ENCODE measurements around the gene DDR1. TPM values are rescaled to one million over a fixed set of nuclear protein-coding genes. Genes with fewer than 3 reads are reported as not detected.
A peak's percentile ranks its signal among the peaks of the same experiment; 100 is the strongest.
"Not testable (repeated sequence)": the region's sequence is repeated elsewhere in the genome, so short reads cannot be mapped to it uniquely, and the experiment has no call there.

Gene DDR1
- total RNA-seq, 4 donors from 2014 or later, result 36.7 to 60.1 (median 39.8) TPM

DNA sequence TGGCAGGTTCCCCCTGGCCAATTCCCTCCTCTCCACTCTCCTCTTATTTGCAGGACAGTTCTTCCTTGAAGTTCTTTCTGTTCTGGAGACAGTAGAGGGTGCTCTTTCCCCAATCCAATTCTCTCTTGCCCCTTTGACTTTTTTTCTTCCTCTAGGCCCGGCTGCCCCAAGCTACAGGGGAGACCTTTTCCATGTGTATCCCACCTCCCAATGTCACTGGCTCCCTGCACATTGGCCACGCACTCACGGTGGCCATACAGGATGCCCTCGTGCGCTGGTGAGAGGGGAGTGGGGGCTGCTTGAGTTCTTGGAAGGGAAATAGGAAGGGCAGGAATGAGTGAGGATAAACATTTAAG is 31.2 kb downstream of the DDR1 start:
- peak in 1 of 2 donors; percentile 46 for DNase-seq (ENCODE audit: low spot score in 2 of 2)
- Histone ChIP-seq H3K9me3 (no peaks in the 10 kb centered on the region), H3K27me3 (no peaks in the 10 kb centered on the region), H3K36me3 (peaks cover 0 to 67% (median 7%) of the 10 kb centered on the region in 3 donors), H3K4me1 (peaks cover 0 to 34% (median 12%) of the 10 kb centered on the region in 4 donors), H3K4me3 (no peak overlapping the region), H3K27ac (peak overlapping the region; percentile 81 to 97 (median 92))
- TF ChIP-seq EP300 (IDR thresholded peaks at IDR 0.05), result no peak
- TF ChIP-seq, protein P1, sequence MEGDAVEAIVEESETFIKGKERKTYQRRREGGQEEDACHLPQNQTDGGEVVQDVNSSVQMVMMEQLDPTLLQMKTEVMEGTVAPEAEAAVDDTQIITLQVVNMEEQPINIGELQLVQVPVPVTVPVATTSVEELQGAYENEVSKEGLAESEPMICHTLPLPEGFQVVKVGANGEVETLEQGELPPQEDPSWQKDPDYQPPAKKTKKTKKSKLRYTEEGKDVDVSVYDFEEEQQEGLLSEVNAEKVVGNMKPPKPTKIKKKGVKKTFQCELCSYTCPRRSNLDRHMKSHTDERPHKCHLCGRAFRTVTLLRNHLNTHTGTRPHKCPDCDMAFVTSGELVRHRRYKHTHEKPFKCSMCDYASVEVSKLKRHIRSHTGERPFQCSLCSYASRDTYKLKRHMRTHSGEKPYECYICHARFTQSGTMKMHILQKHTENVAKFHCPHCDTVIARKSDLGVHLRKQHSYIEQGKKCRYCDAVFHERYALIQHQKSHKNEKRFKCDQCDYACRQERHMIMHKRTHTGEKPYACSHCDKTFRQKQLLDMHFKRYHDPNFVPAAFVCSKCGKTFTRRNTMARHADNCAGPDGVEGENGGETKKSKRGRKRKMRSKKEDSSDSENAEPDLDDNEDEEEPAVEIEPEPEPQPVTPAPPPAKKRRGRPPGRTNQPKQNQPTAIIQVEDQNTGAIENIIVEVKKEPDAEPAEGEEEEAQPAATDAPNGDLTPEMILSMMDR (IDR thresholded peaks at IDR 0.05), result peak; percentile 49 to 78 (median 55)
- 10 to 14% methylated on average over 5 of the region's 5 CpGs for WGBS, 2 donors

GRCh38 chr6:30917041-30917440 is 32.7 kb downstream of the DDR1 start:
- WGBS, 2 donors, result 87 to 88% methylated on average over 7 of the region's 7 CpGs
- TF ChIP-seq POLR2A (IDR thresholded peaks at IDR 0.05), result no peak
- TF ChIP-seq EP300 (IDR thresholded peaks at IDR 0.05), result no peak
- TF ChIP-seq, protein P1 (IDR thresholded peaks at IDR 0.05), result no peak
- peaks cover 0 to 67% (median 21%) of the 10 kb centered on the region in 3 donors for H3K36me3 ChIP-seq
- no peak overlapping the region for H3K27ac ChIP-seq
- no peak overlapping the region for H3K4me3 ChIP-seq
- no peaks in the 10 kb centered on the region for H3K9me3 ChIP-seq
- H3K27me3 ChIP-seq, result no peaks in the 10 kb centered on the region
- DNase-seq (ENCODE audit: low spot score in 2 of 2), result no peak
- peaks cover 0 to 34% (median 12%) of the 10 kb centered on the region in 4 donors for H3K4me1 ChIP-seq

GRCh38 chr6:30917487-30917886 is 33.2 kb downstream of the DDR1 start:
- peaks cover 0 to 67% (median 21%) of the 10 kb centered on the region in 3 donors for H3K36me3 ChIP-seq

GRCh38 chr6:30918670-30919069 is 34.4 kb downstream of the DDR1 start:
- no peaks in the 10 kb centered on the region for H3K27me3 ChIP-seq
- DNase-seq (ENCODE audit: low spot score in 2 of 2), result no peak
- WGBS, 2 donors, result 92 to 94% methylated on average over 8 of the region's 8 CpGs
- no peak overlapping the region for H3K4me3 ChIP-seq
- no peaks in the 10 kb centered on the region for H3K9me3 ChIP-seq
- H3K27ac ChIP-seq, result no peak overlapping the region
- TF ChIP-seq POLR2A (IDR thresholded peaks at IDR 0.05) (no peak), EP300 (IDR thresholded peaks at IDR 0.05) (no peak)
- TF ChIP-seq, protein P1 (IDR thresholded peaks at IDR 0.05), result no peak
- peaks cover 0 to 73% (median 21%) of the 10 kb centered on the region in 3 donors for H3K36me3 ChIP-seq
- H3K4me1 ChIP-seq, result peaks cover 0 to 25% (median 12%) of the 10 kb centered on the region in 4 donors

More at GRCh38 chr6:30917487-30917886, 33.2 kb downstream of the DDR1 start:
- H3K27ac ChIP-seq, result no peak overlapping the region
- no peaks in the 10 kb centered on the region for H3K27me3 ChIP-seq
- H3K9me3 ChIP-seq, result no peaks in the 10 kb centered on the region
- H3K4me1 ChIP-seq, result peaks cover 0 to 34% (median 12%) of the 10 kb centered on the region in 4 donors
- H3K4me3 ChIP-seq, result no peak overlapping the region
- no peak for DNase-seq (ENCODE audit: low spot score in 2 of 2)
- TF ChIP-seq, protein P1 (IDR thresholded peaks at IDR 0.05), result no peak
- TF ChIP-seq EP300 (IDR thresholded peaks at IDR 0.05) (no peak), POLR2A (IDR thresholded peaks at IDR 0.05) (no peak)
- WGBS, 2 donors, result 77 to 79% methylated on average over 8 of the region's 8 CpGs

DNA sequence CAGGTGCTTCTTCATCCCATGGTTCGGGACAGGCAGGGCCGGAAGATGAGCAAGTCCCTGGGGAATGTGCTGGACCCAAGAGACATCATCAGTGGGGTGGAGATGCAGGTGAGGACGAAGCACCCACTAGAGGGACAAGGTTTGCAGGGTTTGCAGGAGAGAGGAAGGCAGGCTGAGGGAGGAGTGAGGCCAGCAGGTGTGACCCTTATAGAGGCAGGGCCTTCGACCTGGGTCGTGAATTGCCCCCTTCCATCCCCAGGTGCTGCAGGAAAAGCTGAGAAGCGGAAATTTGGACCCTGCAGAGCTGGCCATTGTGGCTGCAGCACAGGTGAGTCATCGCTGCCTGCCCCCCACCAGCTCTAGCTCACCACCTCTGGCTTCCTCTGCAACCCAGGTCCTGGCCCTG is 38.1 kb downstream of the DDR1 start:
- DNase-seq (ENCODE audit: low spot score in 2 of 2), result no peak
- 85 to 90% methylated on average over 6 to 7 of the region's 7 CpGs for WGBS, 2 donors
- TF ChIP-seq POLR2A (IDR thresholded peaks at IDR 0.05), result no peak
- TF ChIP-seq, protein P1 (IDR thresholded peaks at IDR 0.05), result no peak
- TF ChIP-seq EP300 (IDR thresholded peaks at IDR 0.05), result no peak
- Histone ChIP-seq H3K27ac (no peak overlapping the region), H3K9me3 (no peaks in the 10 kb centered on the region), H3K4me3 (no peak overlapping the region), H3K36me3 (peaks cover 0 to 100% (median 18%) of the 10 kb centered on the region in 3 donors), H3K27me3 (no peaks in the 10 kb centered on the region), H3K4me1 (peaks cover 0 to 11% (median 0%) of the 10 kb centered on the region in 4 donors)

DNA sequence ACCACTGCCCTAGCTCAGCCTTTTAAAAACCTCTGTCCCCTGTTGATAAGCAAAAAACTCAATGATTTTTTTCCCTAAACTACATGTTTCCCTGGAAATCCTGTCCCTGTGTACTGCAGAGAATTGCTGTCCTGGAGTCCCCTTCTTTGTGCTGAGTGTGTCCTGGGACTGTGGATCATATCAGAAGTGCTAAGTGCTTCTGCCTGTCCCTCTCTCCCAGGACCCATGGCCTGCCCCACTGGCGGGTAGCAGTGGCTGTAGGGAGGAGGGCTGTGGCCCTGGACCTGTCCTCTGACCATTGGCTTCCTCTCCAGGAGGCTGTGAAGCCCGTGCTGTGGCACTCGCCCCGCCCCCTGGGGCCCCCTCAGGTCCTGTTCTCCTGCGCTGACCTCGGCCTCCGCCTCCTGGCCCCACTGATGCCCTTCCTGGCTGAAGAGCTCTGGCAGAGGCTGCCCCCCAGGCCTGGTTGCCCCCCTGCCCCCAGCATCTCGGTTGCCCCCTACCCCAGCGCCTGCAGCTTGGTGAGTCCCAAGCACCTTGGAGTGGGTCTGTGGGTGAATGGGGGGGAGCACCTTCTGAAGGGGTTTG is 39.8 kb downstream of the DDR1 start:
- 70 to 75% methylated on average over 8 to 9 of the region's 9 CpGs for WGBS, 2 donors
- H3K9me3 ChIP-seq, result peaks cover 0 to 11% (median 0%) of the 10 kb centered on the region in 4 donors

More for the DNA sequence above, 39.8 kb downstream of the DDR1 start:
- H3K4me3 ChIP-seq; H3K27ac ChIP-seq; H3K27me3 ChIP-seq; DNase-seq (ENCODE audit: low spot score in 2 of 2): not testable (repeated sequence)
- Histone ChIP-seq H3K36me3 (peaks cover 0 to 100% (median 14%) of the 10 kb centered on the region in 3 donors), H3K4me1 (peaks cover 0 to 11% (median 0%) of the 10 kb centered on the region in 4 donors)

Measured in tibial nerve (tissue), 4 donors.